Astrocyte of the spinal cord (primary cell): ENCODE results near the gene STRIP1.

Source experiments
- DNase-seq: peaks from one replicate; pipeline ENCODE4 v3.0.0; 2011; ENCODE audit warnings: low read depth, low spot score
- H3K4me3 ChIP-seq: 2 replicates; pipeline ENCODE4 v1.5.1; 2011; ENCODE audit warnings: low read depth, mild to moderate bottlenecking, low read length, moderate library complexity
- CTCF ChIP-seq: IDR thresholded peaks from 2 replicates; pipeline ENCODE4 v1.5.1; 2012; ENCODE audit warnings: low read depth, mild to moderate bottlenecking, low read length, inconsistent platforms
- in situ Hi-C: cut with HindIII; loops from 2 replicates; pipeline ENCODE4 v1.10.0; 2017; ENCODE audit warnings: low sequenced_read_pairs

STRIP1 gene

GRCh38 chr1:110083866-110084226, 49.4 kb downstream of the STRIP1 start:
- DNase-seq, result no peak
- no peak for TF ChIP-seq CTCF
- no peak overlapping the region for H3K4me3 ChIP-seq
- in situ Hi-C loops, result no loop called here

- in situ Hi-C loops, result no loop called here
- H3K4me3 ChIP-seq, result peak overlapping the region; percentile 19
- peak; percentile 25 for DNase-seq
- TF ChIP-seq CTCF, result no peak
Measured at GRCh38 chr1:110084227-110085078, 50.0 kb downstream of the STRIP1 start.

- in situ Hi-C loops, result no loop called here
- no peak for DNase-seq
- TF ChIP-seq CTCF, result no peak
- no peak overlapping the region for H3K4me3 ChIP-seq
Measured at GRCh38 chr1:110085671-110086070, 51.2 kb downstream of the STRIP1 start.

- no peak for DNase-seq
- in situ Hi-C loops, result no loop called here
- H3K4me3 ChIP-seq, result no peak overlapping the region
Measured at GRCh38 chr1:110086961-110087360, 52.5 kb downstream of the STRIP1 start.

GRCh38 chr1:110087812-110088738, 53.7 kb downstream of the STRIP1 start:
- TF ChIP-seq CTCF, result peak; percentile 78
- in situ Hi-C loops, result no loop called here
- DNase-seq, result peak; percentile 50
- H3K4me3 ChIP-seq, result no peak overlapping the region

More at GRCh38 chr1:110086961-110087360, 52.5 kb downstream of the STRIP1 start:
- no peak for TF ChIP-seq CTCF

- in situ Hi-C loops, result no loop called here
- TF ChIP-seq CTCF, result no peak
- no peak overlapping the region for H3K4me3 ChIP-seq
- DNase-seq, result no peak
Measured at GRCh38 chr1:110088739-110089316, 54.4 kb downstream of the STRIP1 start.
